ENCODE data around the gene STIM2. TPM values are rescaled to one million over a fixed set of nuclear protein-coding genes. Genes with fewer than 3 reads are reported as not detected.

The STIM2 gene
- total and polyA plus RNA-seq, 10 of the 15 experiments (the other 5 are each of a cell fraction or from before 2014, with no cell fraction given), result 4.7 to 41.5 (median 16.9) TPM

- ChIA-PET RAD21 (ENCODE audit: unreplicated experiment) (no interaction called here), CTCF (no interaction called here), SMC1A (ENCODE audit: uncharacterized antibody, unreplicated experiment) (no interaction called here), POLR2A (no interaction called here)
- in situ Hi-C loops (cut with MboI) (no loop called here), intact Hi-C loops (cut with micrococcal nuclease; ENCODE audit: unreplicated experiment) (no loop called here)
- WGBS (ENCODE audit: insufficient coverage, insufficient replicate concordance, low lambda C conversion rate, missing lambda C conversion rate), result 58% methylated on average over 10 of the region's 10 CpGs
- H3K36me3 ChIP-seq (ENCODE audit: control insufficient read depth in 2 of 2, insufficient read depth in 2 of 2, low read length in 1 of 2), result no peaks in the 10 kb centered on the region
- H4K20me1 ChIP-seq (ENCODE audit: control insufficient read depth, insufficient read depth), result no peaks in the 10 kb centered on the region
- no peaks in the 10 kb centered on the region for H3K27me3 ChIP-seq (replicated peaks in 1 of 2; ENCODE audit: control insufficient read depth in 2 of 2, insufficient read depth in 2 of 2, low read length in 1 of 2)
- no peaks in the 10 kb centered on the region for H3K79me2 ChIP-seq (ENCODE audit: control insufficient read depth, insufficient read depth, low read length)
- no peak overlapping the region for H2AFZ ChIP-seq (ENCODE audit: control insufficient read depth, low read depth, low read length)
- H3K4me2 ChIP-seq (ENCODE audit: control insufficient read depth, insufficient read depth), result no peak overlapping the region
- DNase-seq (ENCODE audit: low read depth, low spot score) (no peak), FAIRE-seq (no peak), ATAC-seq (no peak)
- H3K27ac ChIP-seq (ENCODE audit: control insufficient read depth, insufficient read depth), result no peak overlapping the region
- no peak overlapping the region for H3K9ac ChIP-seq (ENCODE audit: control insufficient read depth, insufficient read depth, low read length)
- no peak overlapping the region for H3K4me3 ChIP-seq
- H3K4me1 ChIP-seq (ENCODE audit: control insufficient read depth, insufficient read depth, low read length), result no peaks in the 10 kb centered on the region
- TF ChIP-seq BHLHE40 (IDR thresholded peaks at IDR 0.05; ENCODE audit: borderline replicate concordance in 1 of 2, low read depth in 2 of 2, low read length in 1 of 2), result no peak
- TF ChIP-seq TCF3 (IDR thresholded peaks at IDR 0.05; ENCODE audit: borderline replicate concordance, insufficient read depth, low read depth, low read length), result no peak
- TF ChIP-seq FOXM1 (IDR thresholded peaks at IDR 0.05; ENCODE audit: low read depth, low read length), result no peak
- no peaks in the 10 kb centered on the region for H3K9me3 ChIP-seq (replicated peaks; ENCODE audit: control insufficient read depth, insufficient read depth, low read length)
- no TSS peak for BruUV-seq (replicated peaks)
Measured at GRCh38 chr4:27057053-27057452, 196.4 kb downstream of the STIM2 start.

GRCh38 chr4:27057662-27058061, 197.0 kb downstream of the STIM2 start:
- FAIRE-seq, result no peak
- TF ChIP-seq FOXM1 (IDR thresholded peaks at IDR 0.05; ENCODE audit: low read depth, low read length) (no peak), LARP7 (IDR thresholded peaks at IDR 0.05) (no peak)
- Histone ChIP-seq H2AFZ (ENCODE audit: control insufficient read depth, low read depth, low read length) (no peak overlapping the region), H3K9me3 (replicated peaks; ENCODE audit: control insufficient read depth, insufficient read depth, low read length) (no peaks in the 10 kb centered on the region), H3K27me3 (replicated peaks in 1 of 2; ENCODE audit: control insufficient read depth in 2 of 2, insufficient read depth in 2 of 2, low read length in 1 of 2) (no peaks in the 10 kb centered on the region), H3K4me1 (ENCODE audit: control insufficient read depth, insufficient read depth, low read length) (no peaks in the 10 kb centered on the region), H3K79me2 (ENCODE audit: control insufficient read depth, insufficient read depth, low read length) (no peaks in the 10 kb centered on the region), H3K4me2 (ENCODE audit: control insufficient read depth, insufficient read depth) (no peak overlapping the region), H4K20me1 (ENCODE audit: control insufficient read depth, insufficient read depth) (no peaks in the 10 kb centered on the region), H3K4me3 (no peak overlapping the region), H3K36me3 (ENCODE audit: control insufficient read depth in 2 of 2, insufficient read depth in 2 of 2, low read length in 1 of 2) (no peaks in the 10 kb centered on the region), H3K9ac (ENCODE audit: control insufficient read depth, insufficient read depth, low read length) (no peak overlapping the region), H3K27ac (ENCODE audit: control insufficient read depth, insufficient read depth) (no peak overlapping the region)
- WGBS (ENCODE audit: insufficient coverage, insufficient replicate concordance, low lambda C conversion rate, missing lambda C conversion rate), result 43% methylated on average over 6 of the region's 6 CpGs
- ChIA-PET POLR2A (no interaction called here), RAD21 (ENCODE audit: unreplicated experiment) (no interaction called here), CTCF (interaction anchor here (2.0 kb wide), 1 partner anchor 9 kb away, joined by 7 read pairs; no protein-coding TSS in a partner anchor), SMC1A (ENCODE audit: uncharacterized antibody, unreplicated experiment) (no interaction called here)
- intact Hi-C loops (cut with micrococcal nuclease; ENCODE audit: unreplicated experiment), result no loop called here
- in situ Hi-C loops (cut with MboI), result no loop called here
- DNase-seq (ENCODE audit: low read depth, low spot score), result no peak
- BruUV-seq (replicated peaks), result no TSS peak
- no peak for ATAC-seq

All from GM12878 (cell line).